ENCODE measurements around the gene SREBF2. TPM values are rescaled to one million over a fixed set of nuclear protein-coding genes. Genes with fewer than 3 reads are reported as not detected.

The SREBF2 gene
- total RNA-seq, 1 donor from 2014 or later = 200 TPM

DNA sequence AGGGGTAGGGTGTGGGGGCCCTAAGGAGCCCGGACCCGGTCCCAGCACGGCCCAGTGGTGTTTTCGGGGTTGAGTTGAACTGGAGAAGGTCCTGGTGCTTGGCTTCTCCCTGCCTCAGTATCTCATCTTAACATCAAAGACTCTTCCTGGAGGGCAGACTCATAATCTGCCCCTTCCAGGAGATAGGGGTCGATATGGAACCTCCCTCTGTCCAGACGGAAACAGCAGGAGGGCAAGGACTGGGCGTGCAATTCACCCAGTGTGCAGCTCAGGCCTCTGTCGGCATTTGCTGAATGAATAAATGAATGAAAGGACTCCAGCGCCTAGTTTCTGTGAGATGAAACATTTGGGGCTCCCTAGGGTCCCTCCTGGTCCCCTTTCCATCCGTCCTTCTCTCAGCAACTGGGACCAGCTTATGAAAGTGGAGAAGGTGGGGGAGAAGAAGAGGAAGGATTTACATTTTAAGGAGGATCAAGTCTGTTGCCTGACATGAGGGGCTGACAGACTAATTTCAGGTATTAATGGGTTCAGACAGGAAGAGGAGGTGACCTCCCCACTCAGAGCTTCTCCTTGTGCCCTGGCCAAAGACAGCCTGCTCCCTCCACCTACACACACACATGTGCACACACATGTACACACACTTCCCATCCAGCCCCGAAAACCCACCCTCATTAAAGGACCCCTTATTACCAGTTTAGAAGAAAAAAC lies 83.0 kb downstream of the SREBF2 start:
- Mint-ChIP-seq H3K9me3 (ENCODE audit: unreplicated experiment) (no peaks in the 10 kb centered on the region), H3K4me3 (ENCODE audit: unreplicated experiment) (no peak overlapping the region), H3K4me1 (ENCODE audit: unreplicated experiment) (peaks cover 27% of the 10 kb centered on the region), H3K27ac (ENCODE audit: unreplicated experiment) (no peak overlapping the region), H3K36me3 (ENCODE audit: low read depth, unreplicated experiment) (no peaks in the 10 kb centered on the region), H3K27me3 (ENCODE audit: unreplicated experiment) (peaks cover 30% of the 10 kb centered on the region)
- TF ChIP-seq, protein P1, sequence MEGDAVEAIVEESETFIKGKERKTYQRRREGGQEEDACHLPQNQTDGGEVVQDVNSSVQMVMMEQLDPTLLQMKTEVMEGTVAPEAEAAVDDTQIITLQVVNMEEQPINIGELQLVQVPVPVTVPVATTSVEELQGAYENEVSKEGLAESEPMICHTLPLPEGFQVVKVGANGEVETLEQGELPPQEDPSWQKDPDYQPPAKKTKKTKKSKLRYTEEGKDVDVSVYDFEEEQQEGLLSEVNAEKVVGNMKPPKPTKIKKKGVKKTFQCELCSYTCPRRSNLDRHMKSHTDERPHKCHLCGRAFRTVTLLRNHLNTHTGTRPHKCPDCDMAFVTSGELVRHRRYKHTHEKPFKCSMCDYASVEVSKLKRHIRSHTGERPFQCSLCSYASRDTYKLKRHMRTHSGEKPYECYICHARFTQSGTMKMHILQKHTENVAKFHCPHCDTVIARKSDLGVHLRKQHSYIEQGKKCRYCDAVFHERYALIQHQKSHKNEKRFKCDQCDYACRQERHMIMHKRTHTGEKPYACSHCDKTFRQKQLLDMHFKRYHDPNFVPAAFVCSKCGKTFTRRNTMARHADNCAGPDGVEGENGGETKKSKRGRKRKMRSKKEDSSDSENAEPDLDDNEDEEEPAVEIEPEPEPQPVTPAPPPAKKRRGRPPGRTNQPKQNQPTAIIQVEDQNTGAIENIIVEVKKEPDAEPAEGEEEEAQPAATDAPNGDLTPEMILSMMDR (IDR thresholded peaks at IDR 0.05; ENCODE audit: unreplicated experiment) = no peak
- DNase-seq (ENCODE audit: low spot score) = no peak

DNA sequence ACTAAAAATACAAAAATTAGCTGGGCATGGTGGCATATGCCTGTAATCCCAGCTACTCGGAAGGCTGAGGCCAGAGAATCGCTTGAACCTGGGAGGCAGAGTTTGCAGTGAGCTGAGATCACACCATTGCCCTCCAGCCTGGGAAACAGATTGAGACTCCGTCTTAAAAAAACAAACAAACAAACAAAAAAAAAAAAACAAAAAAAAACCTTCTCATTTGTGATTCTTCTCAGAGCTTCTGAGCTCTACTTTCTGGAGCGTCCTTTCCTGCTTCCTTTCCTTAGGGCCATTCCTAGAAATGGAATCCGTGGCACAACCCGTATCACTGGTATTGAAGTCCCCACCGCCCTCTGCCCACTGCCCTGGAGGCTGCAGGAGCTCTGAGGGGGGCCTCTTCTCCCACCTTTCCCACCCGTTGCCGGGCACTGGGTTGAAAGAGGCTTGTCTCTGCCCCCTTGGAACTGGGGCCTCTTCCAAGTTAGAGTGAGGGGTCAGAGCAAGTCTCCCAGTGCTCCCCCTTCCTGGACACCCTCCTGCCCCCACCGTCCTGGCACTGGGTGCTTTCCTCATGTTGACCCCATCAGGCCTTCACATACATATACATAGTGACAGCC lies 83.9 kb downstream of the SREBF2 start:
- Mint-ChIP-seq H3K4me3 (ENCODE audit: unreplicated experiment) (no peak overlapping the region), H3K27me3 (ENCODE audit: unreplicated experiment) (peaks cover 23% of the 10 kb centered on the region), H3K4me1 (ENCODE audit: unreplicated experiment) (peaks cover 31% of the 10 kb centered on the region), H3K9me3 (ENCODE audit: unreplicated experiment) (no peaks in the 10 kb centered on the region), H3K36me3 (ENCODE audit: low read depth, unreplicated experiment) (no peaks in the 10 kb centered on the region), H3K27ac (ENCODE audit: unreplicated experiment) (no peak overlapping the region)
- TF ChIP-seq, protein P1 (IDR thresholded peaks at IDR 0.05; ENCODE audit: unreplicated experiment) = no peak
- DNase-seq (ENCODE audit: low spot score) = peak; percentile 4

DNA sequence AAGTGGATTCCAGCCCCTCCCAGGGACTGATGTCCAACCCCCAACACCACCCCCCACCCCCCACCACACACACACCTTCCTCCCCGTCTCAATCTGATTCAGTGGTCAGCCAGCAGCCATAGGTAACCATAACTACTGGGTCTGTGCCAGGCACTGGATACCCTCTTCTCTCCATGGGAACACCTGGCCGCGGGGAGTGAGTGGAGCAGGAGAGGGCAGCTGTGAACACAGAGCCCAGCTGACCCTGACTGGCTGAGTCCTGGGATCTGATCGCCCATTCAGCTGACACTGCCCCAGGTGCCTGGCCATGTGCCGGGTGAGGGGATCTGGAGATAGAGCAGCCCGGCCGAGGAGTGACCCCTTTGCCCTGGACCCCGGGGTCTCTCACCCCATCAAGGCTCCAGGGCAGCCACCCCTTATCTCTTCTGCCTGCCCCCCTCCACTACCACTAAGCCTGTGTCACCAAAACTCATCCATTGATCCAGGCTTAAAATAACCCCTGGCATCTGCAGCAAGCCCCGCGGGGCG lies 84.5 kb downstream of the SREBF2 start:
- Mint-ChIP-seq H3K27ac (ENCODE audit: unreplicated experiment) (no peak overlapping the region), H3K36me3 (ENCODE audit: low read depth, unreplicated experiment) (no peaks in the 10 kb centered on the region), H3K9me3 (ENCODE audit: unreplicated experiment) (no peaks in the 10 kb centered on the region), H3K27me3 (ENCODE audit: unreplicated experiment) (peaks cover 17% of the 10 kb centered on the region), H3K4me1 (ENCODE audit: unreplicated experiment) (peaks cover 32% of the 10 kb centered on the region), H3K4me3 (ENCODE audit: unreplicated experiment) (no peak overlapping the region)
- TF ChIP-seq, protein P1 (IDR thresholded peaks at IDR 0.05; ENCODE audit: unreplicated experiment) = no peak
- DNase-seq (ENCODE audit: low spot score) = peak; percentile 8

DNA sequence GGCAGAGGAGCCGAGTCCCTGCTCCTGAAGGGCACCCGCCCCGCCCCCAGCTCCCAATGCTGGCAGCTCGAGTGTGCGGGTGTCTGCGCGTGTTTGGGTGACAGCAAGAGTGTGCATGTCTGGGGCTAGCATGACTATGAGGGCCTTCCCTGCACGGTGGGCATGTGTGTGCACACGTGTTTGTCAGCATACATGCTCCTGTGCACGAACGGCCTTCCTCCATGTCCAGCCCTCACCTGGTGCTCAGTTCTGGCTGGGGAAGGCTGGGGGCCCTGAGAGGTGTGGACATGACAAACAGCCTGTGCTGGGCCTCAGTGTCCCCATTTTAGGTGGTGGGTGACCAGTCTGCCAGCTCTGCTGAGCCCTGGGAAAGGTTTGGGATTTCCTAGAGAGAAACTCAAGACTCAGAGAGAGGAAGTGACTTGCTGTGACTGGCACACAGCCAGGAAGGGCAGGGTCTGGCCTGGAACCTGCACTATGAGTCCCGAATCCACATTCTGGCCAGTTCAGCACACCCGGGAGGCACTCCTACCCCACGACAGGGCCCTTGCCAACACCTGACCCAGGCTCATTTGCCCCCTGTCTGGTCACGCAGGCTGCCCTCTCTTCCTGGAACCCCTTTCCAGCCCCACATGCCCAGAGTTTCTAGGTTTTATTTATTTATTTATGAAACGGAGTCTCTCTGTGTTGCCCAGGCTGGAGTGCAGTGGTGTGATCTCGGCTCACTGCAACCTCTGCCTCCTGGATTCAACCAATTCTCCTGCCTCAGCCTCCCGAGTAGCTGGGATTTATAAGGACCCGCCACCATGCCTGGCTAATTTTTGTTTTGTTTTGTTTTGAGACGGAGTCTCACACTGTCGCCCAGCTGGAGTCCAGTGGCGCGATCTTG lies 85.2 kb downstream of the SREBF2 start:
- Mint-ChIP-seq H3K27ac (ENCODE audit: unreplicated experiment) (no peak overlapping the region), H3K9me3 (ENCODE audit: unreplicated experiment) (no peaks in the 10 kb centered on the region), H3K27me3 (ENCODE audit: unreplicated experiment) (peaks cover 15% of the 10 kb centered on the region), H3K4me3 (ENCODE audit: unreplicated experiment) (no peak overlapping the region), H3K4me1 (ENCODE audit: unreplicated experiment) (peaks cover 32% of the 10 kb centered on the region), H3K36me3 (ENCODE audit: low read depth, unreplicated experiment) (no peaks in the 10 kb centered on the region)
- TF ChIP-seq, protein P1 (IDR thresholded peaks at IDR 0.05; ENCODE audit: unreplicated experiment) = no peak
- DNase-seq (ENCODE audit: low spot score) = peak; percentile 8

Data from endothelial cell (in vitro differentiated cells).